8988T (cell line): ENCODE results near the gene PIK3R4.

Experiments
- DNase-seq: peaks from one replicate; pipeline ENCODE4 v3.0.0; 2011

Gene PIK3R4

DNA sequence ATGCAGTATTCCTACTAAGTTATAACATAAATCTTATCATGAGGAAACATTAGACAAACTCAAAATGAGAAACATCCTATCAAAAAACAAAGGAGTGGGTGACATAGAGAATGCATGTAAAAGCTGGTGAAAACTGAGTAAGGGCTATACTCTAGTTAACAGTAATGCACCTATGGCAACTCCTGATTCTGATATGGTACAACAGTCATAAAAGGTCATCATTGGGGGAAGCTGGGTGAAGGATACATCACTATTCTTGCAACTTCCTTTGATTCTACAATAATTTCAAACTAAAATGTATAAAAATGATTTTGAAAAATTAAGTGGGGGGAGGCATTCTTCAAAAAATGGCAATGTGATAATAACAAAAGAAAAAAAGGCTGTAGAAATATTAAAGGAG is 6.8 kb downstream of the PIK3R4 start:
- no peak for DNase-seq

DNA sequence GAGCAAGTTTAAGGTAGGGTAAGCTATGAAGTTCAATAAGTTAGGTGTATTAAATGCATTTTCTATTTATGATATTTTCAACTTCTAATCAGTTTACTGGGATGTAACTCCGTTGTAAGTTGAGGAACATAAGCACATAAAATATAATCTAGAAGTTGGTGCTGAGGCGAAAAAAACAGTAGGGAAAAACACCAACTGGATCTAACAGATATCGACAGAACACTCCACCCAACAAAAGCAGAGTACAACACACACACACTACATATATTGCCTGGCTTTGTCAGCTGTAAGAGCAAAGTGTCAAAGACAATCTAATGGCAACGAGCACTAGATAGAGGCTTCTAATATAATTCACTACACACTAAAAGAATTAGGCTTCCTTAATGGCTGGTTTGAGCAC is 8.4 kb downstream of the PIK3R4 start:
- DNase-seq: no peak

DNA sequence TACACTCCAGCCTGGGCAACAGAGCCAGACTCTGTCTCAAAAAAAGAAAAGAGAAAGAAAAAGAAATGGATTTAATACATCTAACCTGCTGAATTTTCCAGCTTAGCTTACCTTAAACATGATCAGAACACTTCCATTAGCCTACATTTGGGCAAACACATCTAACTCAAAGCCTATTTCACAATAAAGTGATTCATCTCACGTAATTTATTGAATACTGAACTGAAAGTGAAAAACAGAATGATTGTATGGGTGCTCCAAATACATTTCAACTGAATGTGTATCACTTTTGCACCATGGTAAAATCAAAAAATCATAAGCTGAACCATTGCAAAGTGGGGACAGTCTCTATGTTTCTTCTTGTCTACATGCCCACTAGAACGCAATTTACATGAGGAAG is 9.0 kb downstream of the PIK3R4 start:
- no peak for DNase-seq

DNA sequence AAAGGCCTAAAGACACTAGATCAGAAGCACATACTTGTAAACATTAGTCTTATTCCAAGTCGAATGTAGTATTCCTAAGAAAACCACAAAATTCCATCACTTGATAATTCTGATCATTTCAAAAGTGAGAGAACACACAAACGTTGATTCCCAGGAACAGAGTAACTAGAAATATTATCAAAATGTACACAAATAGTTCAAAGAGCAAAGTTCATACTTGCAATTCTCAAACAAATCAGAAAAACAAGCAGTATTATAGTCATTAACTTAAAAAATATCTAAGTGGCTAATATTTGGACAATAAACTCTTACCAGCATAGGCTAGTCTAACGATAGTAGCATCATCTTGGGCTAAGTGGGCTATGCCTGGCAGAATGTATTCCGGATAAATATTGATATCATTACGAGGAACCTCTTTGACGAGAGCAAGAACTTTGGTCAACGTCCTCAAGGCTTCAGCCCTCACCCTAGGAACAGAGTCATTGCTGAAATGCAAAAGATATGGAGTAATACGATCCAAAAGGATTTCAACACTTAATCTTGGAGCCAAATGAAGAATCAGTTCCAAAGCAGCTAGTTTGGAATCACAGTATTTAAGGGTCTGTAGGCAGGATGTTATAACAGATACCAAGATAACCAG is 13.3 kb downstream of the PIK3R4 start:
- DNase-seq: no peak

DNA sequence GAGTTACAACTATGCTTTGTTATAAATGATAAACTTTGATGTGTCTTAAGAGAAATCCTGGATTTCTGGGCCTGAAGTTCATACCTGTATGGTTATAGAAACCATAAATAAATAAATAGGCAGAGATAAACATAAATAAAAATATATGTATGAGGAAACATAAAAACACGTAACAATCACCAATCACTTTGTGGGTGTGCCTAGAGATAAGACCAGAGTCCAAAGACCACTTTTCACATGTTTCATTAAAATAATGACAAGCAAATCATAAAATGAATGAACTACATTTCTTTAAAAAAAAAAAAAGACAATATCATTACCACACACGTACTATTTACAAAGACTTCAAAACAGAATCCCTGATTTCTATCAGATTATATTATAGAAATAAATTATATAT is 14.1 kb downstream of the PIK3R4 start:
- DNase-seq: no peak

DNA sequence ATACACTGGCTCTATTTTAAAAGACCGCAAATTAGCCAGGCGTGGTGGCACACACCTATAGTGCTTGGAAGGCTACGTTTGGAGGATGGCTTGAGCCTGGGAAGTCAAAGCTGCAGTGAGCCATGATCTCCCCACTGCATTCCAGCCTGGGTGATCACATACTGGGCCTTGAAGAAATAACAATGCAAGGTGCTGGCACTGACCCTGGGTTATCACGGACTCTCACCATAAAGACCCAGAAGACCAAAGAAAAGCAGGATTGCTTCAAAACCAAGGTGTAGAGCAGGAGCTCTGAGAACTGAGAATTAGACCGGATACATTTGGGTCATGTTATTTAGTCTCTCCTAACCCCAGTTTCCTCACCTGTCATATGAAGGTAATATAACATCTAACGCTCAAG is 14.8 kb downstream of the PIK3R4 start:
- no peak for DNase-seq

DNA sequence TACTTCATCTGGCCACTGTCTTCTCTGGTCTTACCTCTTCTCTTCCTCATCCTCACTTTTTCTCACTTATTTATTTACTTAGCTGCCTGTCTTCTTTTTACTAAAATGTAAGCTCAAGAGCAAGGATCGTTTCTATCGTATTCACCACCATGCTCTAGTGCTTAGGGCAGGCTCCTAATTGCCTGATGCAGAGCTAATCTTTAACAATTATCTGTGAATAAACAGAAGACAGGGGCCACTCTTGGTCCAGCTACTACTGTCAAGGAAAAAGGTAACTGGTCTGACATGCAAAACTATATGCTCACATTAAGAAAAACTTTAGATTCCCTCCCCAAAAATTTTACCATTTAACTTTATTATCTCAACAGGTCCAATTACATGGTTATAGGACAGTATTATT is 17.5 kb downstream of the PIK3R4 start:
- DNase-seq: no peak

DNA sequence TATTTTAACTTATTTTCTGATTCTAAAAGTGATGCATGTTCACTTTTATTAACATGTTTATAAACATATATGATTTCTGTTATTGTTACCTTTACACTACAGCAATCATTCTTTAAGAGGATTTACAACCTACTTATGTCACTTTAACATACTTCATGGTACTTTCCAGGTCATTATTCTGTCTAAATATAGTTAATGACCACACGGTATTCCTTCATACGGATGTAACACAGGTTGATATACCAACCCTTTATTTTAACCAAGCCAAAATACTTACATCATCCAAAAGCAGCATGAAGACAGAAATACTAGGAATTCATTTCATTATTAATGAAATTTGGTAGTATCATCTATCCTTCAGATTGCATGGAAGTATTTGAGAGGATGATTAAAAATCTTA is 18.6 kb downstream of the PIK3R4 start:
- DNase-seq: no peak

DNA sequence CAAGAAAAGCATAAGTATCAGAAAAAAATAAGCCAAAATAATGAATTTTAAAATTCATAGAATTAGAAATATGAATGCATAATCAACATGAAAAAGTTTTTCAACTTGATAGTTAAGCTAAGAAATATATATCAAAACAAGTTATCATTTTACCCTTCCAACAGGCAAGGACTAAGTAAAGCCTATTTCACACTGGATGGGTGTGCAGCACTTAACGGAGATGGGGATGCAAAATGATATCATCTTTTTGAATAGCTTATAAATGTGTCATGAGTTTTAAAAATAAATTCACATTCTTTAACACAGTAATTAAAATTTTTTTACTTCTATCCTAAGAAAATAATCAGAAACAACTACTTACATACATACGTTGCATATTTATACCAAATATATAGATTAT is 20.9 kb downstream of the PIK3R4 start:
- no peak for DNase-seq

DNA sequence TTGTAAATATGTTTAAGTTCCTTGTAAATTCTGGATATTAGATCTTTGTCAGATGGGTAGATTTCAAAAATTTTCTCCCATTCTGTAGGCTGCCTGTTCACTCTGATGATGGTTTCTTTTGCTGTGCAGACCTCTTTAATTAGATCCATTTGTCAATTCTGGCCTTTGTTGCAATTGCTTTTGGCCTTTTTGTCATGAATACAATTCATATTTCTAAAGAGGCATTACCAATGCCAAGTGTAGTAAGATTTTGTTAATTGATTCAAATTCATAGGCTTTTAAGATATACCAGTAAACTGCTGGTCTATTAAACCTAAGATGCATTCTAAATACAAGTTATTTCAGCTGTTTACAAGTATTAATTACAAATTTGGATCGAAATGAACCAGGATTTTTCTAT is 31.0 kb downstream of the PIK3R4 start:
- DNase-seq: no peak

DNA sequence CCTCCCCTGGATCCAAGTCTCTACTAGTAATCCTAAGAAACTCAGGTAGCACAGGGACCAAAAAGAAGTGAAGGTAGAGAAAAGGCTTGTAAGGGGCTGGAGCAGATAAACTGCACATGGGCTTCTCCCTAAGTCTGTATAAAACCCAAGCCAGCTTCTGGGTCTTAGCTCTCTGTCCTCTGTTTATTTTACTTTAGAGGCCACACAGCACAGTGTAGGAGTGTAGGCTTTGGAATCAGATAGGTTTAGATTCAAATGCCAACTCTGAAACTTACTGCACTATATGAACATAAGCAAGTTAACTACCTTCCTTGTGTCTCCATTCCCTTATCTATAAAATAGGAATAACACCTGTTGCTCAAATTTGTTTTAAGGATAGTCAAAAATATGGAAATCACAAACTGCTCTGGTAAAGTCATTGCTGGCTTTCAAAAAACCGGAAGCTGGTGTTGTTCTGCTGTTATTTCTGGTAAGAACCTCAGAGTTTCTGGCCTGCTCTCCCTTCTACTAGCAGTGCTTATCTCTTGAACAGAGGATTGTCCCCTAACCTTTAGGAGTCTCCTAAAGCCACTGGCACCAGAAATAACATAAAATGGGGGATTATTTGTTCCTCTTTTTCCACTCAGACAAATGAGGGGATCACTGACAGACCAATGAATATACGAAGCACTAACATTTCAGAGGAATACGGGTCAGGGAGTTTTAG is 33.8 kb downstream of the PIK3R4 start:
- DNase-seq: no peak

DNA sequence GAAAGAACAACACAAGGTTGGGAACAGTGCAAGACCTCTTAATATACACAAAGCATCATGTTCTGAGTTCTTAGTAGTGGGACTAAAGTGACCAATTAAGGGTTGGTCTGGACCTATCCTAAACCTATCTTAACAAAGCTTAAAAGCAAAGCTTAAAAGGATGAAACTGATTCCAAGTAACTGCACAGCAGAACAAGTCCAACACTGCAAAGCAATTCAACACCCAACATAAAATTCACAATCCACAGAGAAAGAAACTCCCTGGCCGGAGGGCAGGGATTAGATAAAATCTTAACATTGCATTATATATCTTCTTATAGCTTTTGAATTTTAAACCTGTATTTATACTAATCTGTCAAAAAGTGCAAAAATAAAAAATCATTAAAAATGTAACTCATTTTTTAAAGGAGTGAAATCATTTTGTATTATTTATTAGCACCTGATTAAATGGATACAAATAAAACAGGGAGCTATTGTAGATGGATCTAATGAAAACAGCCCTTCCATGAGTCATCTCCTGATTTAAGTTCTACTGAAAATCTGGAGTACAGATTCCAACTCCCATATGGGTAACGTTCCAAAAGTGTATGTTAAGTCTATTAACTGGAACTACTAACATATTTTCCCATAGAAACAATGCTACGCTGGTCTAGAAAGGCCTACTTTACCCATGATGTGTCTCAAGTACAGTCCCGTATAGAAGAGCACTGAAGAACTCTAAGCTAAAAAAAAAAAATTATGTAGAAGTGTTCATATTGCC is 34.9 kb downstream of the PIK3R4 start:
- DNase-seq: no peak

DNA sequence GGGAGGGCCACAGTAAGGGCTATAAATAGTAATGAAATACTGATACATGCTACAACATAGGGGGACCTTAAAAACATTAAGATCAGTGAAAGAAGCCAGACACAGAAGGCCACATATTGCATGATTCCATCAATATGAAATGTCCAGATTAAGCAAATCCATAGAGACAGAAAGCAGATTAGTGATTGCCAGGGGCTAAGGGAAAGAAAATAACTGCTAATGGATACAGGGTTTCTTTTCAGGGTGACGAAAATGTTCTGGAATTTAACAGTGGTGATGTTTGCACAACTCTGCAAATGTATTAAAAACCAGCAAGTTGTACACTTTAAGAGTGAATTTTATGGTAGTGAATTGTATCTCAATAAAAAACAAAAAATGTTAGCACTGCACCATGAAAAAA is 37.0 kb downstream of the PIK3R4 start:
- DNase-seq: no peak

DNA sequence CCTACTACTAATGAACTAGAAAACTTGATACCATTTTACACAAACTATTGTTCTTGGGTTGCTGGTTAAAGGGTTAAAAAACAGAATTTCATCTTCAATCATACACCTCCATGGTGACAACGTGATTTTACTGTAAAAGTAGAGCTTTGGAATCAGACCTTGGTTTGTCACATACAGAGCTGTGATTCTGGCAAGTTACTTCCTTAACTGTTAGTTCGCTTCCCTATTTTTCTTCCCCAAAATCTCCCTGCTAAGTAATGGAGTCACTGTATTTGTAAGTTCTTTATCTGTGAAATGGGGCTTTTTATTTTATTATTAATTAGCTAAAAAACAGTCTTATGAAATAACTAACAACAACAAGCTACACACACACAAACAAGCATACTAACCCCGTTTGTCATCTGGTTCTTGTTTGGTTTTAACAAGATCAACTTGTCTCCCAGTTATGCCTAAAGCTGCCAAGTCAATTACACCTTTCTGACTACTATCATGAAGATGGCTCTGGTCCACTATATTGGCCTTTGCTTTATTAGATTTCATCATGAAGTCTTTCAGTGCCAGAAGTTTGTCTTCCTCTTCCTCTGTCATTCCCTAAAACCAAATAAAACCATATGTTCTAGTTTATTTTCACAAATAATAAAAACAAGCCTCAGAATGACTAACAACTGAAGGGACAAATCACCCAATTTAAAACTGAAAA is 38.6 kb downstream of the PIK3R4 start:
- no peak for DNase-seq

DNA sequence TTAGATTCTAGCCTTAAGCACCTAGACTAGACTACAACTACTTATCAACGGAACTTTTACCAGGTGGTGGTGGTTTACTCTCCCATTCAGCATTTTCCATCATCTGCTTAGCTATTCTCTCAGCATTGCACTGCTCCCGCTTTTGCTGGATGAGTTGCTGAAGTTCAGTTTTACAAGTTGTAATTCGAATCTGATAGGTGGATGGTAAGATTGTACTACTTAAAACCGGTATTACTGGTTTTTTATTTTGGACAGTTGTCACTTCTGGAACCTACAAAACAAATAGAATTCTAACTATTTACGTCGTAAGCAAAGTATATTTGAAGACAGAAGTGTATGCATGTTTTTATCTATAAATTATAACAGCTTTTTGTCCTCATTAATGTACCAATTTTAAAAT is 41.1 kb downstream of the PIK3R4 start:
- no peak for DNase-seq

DNA sequence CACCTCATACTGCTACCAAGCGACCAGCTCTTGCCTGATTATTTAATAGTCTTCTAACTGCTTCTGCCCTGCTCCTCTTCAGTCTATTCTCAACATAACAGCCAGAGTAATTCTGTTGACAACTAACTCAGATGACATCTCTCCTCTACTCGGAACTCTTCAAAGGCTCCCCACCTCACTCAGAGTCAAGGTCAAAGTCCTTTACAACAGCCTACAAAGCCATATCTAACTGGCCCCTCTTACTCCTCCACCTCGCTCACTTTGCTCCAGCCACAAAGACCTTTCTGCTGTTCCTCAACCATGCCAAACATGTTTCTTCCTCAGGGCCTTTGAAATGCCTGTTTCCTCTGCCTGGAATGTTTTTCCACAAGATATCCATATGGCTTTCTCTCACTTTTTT is 43.6 kb downstream of the PIK3R4 start:
- no peak for DNase-seq

DNA sequence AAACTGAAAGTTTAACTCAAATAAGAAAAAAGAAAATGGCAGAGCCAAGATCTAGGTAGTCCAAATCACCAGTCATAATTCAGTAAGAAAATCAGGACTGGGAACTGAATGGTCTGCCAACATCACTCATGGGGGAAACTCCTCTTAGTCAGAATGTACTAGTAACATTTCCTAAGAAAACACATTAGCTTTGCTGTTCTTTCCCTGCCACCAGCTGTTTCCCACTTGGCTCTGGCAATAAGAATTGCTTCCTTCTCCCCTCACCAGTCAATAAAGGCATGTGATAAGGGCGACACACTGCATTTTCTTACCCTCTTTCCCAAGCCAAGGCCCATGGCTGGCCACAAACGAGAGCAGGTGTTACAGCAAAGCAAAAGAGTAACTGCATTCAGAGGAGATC is 46.1 kb downstream of the PIK3R4 start:
- DNase-seq: no peak

DNA sequence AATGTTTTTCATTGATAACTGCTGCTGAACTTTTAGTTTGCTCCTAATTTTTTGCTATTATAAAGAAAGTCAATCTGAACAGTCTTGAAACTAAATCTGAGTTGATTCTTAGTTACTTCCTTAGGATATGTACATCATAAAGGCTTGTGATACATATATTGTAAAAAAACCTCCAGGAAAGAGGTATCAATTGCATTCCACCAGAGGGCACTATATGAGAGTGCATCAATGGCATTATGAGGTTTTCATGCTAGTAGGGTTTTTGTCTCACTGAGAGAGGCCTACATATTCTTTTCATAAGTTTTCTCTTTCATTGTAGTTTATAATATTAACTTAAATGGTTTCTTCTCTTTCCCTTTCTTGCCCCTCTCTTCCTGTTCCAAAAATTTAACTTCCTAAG is 46.9 kb downstream of the PIK3R4 start:
- no peak for DNase-seq

DNA sequence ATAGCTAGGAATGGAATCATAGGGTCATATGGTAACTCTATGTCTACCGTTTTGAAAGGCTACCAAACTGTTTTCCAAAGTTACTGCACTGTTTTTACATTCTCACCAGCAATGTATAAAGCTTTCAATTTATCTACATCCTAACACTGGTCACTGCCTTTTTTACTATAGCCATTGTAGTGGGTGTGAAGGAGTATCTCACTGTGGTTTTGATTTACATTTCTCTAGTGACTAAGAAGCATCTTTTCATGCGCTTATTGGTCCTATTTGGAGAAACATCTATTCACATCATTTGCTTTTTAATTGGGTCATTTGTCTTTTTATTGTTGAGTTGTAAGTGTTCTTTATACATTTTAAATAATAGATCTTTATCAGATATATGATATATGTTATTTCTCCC is 53.3 kb downstream of the PIK3R4 start:
- no peak for DNase-seq

DNA sequence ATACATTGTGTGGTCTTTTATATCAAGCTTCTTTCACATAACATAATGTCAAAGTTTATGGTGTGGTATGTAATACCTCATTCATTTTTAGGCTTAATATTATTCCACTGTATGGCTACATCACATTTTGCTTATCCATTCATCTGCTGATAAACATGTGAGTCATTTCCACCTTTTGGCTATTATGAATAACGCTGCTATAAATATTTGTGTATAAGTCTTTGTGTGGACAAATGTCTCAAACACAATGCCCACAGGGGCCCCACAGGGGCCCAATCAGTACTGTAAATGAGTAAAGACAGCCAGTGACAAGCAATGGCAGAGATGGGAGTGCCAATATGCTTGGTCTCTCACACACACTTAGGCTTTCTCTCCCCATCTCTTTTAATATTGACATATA is 54.2 kb downstream of the PIK3R4 start:
- DNase-seq: no peak

DNA sequence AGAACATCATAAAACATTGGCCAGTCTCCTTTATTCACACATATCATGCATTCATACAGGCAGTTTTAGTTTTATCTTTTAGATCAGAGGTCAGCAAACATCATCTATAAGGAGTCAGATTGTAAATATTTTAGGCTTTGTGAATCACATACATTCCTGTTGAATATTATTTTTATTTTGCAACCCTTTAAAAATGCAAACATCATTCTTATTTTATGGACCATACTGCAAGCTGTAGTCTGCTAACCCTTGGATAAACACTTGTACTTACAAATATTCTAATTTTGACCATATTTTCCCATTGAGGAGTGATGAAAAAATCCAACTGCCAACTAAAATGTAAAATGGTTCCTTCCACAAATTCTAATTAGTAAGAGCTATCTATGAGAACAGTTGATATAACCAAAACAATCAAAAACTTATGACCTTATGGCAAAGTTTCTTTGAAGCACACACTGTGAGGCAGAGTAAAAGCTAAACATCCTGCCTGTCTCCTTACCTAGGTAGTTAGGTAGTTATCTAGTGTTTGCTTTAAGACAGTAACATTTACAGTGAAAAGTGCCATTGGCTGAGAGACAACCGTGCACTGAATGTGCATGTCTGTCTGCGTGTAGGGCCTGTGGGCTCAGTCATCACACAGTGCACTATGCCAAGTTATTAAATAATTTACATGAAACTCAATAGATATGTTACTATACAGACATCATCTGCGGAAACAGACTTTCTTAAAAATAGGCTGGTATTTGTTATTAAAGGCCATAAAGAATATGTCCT is 57.7 kb downstream of the PIK3R4 start:
- no peak for DNase-seq

DNA sequence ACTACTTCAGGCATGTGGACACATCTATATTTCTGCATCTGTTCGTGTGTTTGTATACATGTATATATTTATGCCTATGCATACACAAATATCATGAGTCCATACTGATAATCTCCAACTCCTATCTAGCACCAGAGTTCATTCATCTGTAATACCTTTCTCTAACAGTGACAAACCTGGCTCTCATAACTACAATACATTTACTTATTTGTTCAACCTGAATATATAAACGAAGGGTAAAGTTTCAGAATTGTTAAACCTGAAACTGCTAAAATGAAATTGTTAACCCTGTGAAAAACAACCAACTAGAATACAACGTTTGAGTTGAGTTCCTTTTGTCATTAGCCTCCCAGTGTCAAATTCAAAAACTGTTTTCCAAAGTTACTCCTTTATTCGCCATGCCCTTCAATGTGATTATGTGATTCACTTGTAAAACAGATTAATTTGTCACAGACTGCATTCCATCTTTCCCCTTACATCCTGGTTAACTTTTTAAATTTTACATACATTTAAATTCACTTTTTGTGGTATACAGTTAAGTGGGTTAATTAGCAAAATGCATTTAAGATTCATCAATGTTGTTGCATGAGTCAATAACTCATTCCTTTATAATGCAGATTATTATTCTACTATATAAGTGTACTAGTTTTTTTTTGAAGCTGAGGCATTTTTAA is 58.5 kb downstream of the PIK3R4 start:
- no peak for DNase-seq
